GM13977 (cell line): ENCODE measurements around the gene BCL7A.

ENCODE experiments used
- DNase-seq: peaks from one replicate; pipeline ENCODE4 v3.0.0; 2012; ENCODE audit warnings: low spot score
- in situ Hi-C: fragments of 300-500 bp; cut with MboI; formaldehyde crosslinking; loops from one replicate; pipeline ENCODE4 v1.12.0; 2022; ENCODE audit warnings: low sequenced_read_pairs, low pct_unique_long_range_greater_than_20kb, mixed read lengths, inconsistent platforms; ENCODE audit not compliant: unreplicated experiment
- TF ChIP-seq, protein P1 (sequence below): IDR thresholded peaks from 2 replicates; pipeline ENCODE4 v1.5.1; 2012; ENCODE audit warnings: mild to moderate bottlenecking, control low read depth; ENCODE audit not compliant: insufficient read depth; ENCODE audit errors: extremely low read depth, missing control alignments

Gene BCL7A

DNA sequence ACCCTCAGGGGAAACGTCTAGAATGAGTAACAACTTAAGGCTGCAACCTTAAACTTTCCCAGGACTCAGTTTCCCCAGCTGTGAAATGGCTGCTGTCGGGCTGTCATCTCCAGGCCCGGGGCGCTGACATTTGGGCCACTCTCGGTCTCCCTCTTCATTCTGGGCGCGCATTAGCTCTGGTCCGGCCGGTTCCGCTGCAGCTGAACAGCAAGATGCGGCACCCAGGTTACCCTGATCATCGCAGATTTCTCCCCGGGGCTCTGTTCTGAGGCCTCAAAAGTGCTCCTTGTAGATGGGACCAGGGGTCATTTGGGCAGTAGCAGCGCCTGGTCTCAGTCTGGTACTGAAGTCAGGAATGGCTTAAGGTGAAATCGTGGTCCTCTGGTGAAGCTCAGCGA lies 890 bp upstream of the BCL7A start:
- no peak for DNase-seq

DNA sequence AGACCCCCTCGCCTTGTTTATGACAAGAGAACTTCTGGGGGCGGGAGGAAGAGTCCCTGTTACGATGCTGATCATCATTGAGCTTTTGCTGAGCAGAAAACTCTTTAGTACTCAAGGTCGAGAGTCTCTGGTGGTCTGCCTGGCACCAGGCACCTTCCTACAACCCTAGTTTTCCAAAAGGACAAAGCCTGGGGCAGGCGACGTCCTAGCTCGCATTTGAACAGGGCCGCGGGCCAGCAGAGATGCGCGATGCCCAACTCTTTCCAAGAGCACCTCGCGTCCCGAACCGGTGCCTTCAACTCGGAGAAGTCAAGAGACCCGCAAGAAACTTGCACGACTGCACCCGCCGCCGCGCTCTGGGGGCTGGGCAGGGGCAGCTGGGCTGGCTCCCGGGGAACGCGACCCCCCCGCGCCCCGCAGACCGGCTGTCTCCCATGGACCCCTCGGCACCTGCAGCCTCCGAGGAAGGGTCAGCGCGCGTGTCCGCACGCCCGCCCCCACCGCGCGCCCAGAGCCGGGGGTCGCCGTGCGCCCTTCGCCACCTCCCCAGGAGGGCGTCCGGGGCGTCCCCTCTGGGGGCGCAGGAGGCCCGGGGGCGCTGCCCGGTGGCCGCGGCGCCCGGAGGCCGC lies 377 bp upstream of the BCL7A start:
- in situ Hi-C loops: no loop called here
- no peak for DNase-seq
- TF ChIP-seq, protein P1, sequence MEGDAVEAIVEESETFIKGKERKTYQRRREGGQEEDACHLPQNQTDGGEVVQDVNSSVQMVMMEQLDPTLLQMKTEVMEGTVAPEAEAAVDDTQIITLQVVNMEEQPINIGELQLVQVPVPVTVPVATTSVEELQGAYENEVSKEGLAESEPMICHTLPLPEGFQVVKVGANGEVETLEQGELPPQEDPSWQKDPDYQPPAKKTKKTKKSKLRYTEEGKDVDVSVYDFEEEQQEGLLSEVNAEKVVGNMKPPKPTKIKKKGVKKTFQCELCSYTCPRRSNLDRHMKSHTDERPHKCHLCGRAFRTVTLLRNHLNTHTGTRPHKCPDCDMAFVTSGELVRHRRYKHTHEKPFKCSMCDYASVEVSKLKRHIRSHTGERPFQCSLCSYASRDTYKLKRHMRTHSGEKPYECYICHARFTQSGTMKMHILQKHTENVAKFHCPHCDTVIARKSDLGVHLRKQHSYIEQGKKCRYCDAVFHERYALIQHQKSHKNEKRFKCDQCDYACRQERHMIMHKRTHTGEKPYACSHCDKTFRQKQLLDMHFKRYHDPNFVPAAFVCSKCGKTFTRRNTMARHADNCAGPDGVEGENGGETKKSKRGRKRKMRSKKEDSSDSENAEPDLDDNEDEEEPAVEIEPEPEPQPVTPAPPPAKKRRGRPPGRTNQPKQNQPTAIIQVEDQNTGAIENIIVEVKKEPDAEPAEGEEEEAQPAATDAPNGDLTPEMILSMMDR: no peak

More for the DNA sequence above, 890 bp upstream of the BCL7A start:
- in situ Hi-C loops: no loop called here
- TF ChIP-seq, protein P1: no peak

DNA sequence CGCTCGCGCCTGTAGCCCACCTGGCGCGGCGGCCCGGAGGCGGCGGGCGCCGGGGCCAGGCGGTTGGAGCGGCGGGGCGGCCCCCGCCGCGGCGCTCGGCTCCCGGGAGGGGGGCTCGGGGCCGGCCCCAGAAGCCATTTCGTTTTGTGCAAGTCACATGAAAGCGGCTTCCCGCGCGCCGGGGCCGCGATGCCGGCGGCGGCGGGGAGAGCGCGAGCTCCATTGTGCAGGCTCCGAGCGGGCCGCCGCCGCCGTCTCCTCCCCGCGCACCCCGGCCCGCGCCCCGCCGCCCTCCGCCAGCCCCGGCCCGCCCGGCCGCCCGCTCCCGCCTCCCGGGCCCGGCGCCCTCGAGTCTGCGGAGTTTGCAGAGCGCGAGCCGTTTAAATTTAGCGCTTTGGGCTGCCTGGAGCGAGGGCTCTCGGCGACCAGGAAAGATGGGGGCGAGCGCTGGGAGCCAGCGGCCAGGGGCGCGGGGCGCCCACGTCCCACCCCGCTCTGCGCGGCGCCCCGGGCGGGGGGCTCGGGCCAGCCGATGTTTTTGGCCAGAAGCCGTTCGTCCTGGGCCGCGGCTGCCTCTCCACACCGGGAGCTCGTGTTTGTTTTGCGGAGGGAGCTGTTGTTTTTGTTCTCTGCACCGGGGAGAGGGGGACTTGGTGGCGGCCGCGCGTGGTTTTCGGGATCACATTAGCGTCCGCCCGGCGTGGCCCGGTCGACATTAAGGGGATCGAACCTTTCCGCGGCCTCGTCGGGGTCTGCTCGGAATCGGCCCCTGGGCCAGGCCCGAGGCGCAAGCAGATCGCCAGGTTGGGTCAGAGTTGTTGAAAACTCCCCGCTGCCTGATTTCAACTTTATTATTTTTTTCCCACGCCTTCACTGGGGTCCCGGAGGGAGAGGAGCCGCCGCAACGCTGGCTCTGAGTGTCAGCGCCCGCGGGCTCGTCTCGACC lies 982 bp downstream of the BCL7A start:
- in situ Hi-C loops: no loop called here
- DNase-seq: peak; percentile 77
- TF ChIP-seq, protein P1: no peak

DNA sequence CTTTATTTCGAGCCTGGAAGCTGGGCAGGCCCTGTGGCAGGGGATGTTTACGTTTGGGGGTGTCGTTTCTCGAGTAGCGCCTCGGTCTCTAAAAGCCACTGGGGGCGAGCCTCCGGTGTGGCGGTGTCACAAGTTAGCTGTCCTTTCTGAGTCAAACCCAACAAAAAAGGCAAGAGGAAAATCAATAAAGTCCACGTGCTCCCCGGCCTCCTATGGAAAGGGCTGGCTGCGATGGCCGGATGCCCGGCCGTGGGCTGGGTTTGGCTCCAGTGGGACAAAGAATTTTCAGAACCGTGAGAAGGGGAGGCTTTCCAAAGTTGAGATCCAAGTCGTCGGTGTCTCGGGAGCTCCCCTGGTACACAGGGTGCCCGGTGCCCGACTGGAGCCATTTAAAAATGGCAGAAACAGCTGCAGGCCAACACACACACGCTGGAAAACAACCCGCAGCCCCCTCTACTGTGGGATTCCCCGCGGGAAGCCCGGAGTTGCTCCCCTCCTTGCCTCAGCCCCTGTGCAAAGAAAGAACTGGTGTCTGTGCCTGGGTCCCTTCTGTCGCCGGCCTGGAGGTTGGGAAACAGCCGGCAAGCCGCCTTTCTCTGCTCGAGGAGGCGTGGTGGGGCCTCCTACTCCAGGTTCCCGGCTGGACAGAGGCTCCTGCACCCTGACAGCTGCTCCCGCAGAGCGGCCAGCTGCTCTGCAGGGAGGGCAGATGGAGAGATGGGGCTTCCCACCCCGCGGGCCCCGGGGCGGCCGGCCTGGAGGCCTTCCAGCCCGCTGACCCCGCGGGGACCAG lies 1.9 kb downstream of the BCL7A start:
- TF ChIP-seq, protein P1: no peak
- in situ Hi-C loops: no loop called here
- DNase-seq: peak; percentile 83

DNA sequence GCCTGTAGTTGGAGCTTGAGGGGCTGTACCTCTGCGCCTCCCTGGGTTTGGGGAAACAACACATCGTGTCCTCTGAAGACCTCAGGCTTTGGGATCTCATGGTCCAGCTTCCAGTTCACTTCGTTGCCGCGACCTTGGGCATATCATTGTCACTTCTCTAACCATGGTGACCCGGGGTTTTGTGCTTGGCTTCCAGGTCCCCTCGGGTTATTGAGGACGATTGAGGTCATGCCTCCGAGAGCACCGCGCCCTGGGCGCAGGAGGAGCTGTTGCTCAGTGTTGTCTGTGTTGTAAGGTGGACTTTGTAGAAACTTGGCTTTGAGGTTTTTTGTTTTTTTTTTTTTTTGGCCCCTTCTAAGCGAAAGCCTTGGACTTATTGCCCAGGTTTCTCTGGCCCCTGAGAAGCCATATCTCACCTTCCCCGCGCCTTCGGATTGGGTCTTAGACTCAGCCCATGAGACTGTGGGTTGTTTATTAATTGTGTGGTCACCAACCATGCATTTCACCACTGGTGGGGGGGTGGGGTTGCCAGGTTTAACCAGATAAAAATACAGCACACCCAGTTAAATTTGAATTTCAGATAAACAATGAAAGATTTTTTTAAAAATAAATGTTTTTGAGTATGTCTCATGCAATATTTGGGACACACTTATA lies 2.6 kb downstream of the BCL7A start:
- in situ Hi-C loops: no loop called here
- no peak for DNase-seq
- TF ChIP-seq, protein P1: no peak

DNA sequence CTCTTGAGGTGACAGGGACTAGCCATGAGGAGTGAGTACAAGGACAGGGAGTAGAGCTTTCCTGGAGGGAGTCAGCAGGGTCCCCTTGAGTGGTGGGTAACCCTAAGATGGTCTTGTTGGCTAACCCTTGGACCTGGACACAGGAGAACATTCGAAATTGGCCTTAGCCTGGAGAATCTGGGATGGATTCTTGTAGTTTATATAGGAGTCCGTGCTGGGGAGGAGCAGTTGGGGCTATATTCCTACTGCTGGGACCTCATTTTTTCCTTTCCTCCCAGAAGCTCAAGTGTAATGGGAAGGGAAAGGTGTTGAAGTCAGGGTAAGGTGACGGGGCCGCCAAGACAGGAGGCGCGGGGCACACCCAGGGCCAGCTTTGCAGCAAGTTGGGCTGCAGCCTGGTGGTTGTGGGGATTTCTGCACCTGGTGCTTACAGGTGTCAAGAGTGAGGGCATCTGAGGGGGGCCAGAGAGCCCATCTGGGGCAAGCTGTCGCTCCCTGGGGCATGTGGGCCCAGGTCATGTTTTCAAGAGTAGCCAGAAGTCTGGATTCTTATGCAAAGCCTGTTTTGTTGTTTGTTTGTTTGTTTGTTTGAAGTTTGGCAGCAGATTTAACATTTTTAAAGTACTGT lies 5.1 kb downstream of the BCL7A start:
- TF ChIP-seq, protein P1: peak; percentile 28
- DNase-seq: no peak
- in situ Hi-C loops: no loop called here
